HG03097 (cell line): Measurements from ENCODE around the gene PPAT.
"Not testable (repeated sequence)": the region's sequence is repeated elsewhere in the genome, so short reads cannot be mapped to it uniquely, and the experiment has no call there.

Experiments
- ATAC-seq: cut with Tn5 transposase; IDR thresholded peaks from one replicate; pipeline ENCODE4 v1.9.1; 2021; ENCODE audit not compliant: unreplicated experiment, low FRiP score

Gene PPAT

GRCh38 chr4:56435140-56435926 is at the start of gene PPAT:
TSS of gene PPAT (minus strand) at chr4:56435615. CDS start at chr4:56435477, 138 bp downstream.
- peak; percentile 79 for ATAC-seq

DNA sequence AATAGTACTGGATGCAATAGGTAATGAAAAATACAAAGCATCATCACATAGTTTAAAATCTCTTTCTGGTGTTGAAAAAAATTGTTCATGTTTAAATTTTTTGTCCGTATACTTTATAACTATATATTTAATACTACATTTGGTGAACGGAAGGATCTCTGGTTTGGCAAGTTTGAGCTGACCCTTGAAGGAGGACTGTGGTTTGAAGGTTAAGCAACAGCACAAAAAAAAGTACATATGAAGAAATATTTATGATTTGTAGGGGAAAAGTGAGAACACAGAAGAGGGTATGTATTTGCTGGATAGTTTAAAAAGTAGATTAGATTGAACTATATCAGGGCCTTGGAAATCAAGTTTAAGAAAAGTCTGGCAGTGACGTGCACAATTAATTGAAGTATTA is 45.3 kb upstream of the PPAT start:
- ATAC-seq = no peak

DNA sequence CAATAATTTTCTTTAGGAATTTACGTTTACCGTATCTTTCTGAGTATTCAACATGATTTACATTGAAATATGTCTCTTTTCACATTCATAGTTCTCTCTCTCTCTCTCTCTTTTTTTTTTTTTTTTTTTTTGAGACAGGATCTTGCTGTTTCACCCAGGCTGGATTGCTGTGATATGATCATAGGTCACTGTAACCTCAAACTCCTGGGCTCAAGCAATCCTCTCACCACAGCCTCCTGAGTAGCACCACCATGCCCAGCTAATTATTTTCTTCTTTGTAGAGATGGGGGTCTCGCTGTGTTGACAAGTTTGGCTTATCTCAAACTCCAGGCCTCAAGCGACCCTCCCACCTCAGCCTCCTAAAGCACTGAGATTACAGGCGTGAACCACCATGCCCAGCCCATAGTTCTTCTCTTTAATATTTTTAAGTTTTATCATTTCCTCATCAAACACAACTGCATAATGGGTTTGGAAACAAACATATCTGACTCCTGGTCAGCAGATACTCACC is 41.8 kb upstream of the PPAT start:
- no peak for ATAC-seq

DNA sequence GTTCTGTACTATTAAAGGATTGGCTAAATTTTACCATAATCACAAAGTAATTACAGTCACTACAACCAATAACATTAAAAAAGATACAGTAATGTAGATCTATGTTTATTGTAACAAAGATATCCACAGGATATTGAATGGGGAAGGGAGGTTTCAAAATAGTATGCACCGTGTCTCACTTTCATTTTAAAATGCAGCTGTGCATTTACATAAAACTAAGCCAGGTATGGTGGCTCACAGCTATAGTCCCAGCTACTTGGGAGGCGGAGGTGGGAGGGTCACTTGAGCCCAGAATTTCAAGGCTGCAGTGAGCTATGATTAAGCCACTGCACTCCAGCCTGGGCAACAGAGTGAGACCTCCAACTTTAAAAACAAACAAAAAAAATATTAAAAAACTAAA is 40.5 kb upstream of the PPAT start:
- no peak for ATAC-seq

DNA sequence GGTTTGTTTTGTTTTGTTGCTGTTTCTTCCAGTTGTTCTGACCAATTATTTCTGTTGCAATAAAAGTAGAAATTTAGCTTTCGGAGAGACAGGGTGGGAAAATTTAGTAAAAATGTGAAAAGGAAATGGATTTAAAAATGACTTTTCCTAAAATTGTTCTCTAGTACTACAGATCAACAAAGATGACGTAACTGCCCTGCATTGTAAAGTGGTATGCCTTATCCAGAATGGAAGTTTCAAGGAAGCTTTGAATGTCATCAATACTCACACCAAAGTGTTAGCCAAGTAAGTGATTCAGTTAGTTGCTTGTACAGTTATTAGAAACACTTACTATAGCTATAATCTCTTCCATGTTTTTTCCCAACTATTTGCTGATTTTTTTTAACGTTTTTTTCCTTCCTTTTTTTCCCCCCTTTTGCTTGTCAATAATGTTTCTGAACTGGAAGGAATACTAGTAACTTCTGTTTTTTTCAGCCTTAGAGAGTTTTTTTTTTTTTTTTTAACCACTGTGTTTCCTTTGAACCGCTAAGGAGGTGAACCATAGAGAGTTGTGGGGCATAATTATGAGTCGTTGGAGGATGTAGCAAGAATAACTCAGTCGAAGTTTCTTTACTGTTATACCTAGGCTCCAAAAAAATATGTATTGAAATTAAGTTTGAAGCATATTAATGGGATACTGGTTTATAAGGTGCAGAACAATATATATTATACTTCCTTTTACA is 34.2 kb upstream of the PPAT start:
- no peak for ATAC-seq

- ATAC-seq = peak; percentile 45
Observed at GRCh38 chr4:56468097-56468422, 32.6 kb upstream of the PPAT start.

DNA sequence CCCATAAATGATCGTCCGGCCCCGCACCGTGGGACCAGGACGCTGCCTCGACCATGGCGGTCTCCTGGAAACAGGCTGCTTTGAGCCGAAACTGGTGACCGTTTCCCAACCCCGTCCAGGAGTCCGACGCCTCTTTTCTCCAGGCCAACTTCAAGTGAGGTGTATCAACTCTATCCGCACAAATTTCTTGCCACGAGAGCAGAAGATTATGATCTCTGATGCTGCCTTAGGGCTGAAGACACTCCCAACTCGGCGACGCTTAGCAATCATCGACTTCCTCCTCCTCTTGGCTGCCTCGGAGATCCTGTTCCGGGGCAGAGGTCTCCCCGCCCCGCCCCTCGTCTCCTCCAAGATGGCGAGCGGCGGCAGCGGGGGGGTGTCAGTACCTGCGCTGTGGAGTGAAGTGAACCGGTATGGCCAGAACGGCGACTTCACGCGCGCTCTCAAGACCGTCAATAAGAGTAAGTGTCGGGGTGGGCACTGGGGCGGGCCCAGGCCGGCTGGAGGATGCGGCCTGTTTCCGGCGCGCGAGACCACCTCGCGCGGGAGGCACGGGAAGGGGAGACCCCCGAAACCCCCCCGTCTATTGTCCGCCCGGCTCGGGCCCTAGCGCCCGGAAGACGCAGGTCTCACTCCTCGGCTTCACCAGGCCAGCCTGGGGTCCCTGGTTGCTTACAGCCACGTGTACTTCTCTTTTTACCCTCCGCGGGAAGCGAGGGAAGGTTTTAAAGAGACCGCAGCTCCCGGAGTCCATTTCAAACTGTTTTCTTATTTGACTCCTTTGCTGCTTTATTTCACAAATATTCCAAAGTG is 32.1 kb upstream of the PPAT start, which contains the start of gene SRP72:
SRP72 (plus strand) TSS at position 334 of the 813 bp plus-strand sequence; CDS start at position 353, 19 bp downstream.
- ATAC-seq = peak; percentile 89

GRCh38 chr4:56466910-56467283 is 31.5 kb upstream of the PPAT start:
- no peak for ATAC-seq

- not testable (repeated sequence) for ATAC-seq
Observed at GRCh38 chr4:56466296-56466761, 30.9 kb upstream of the PPAT start.

DNA sequence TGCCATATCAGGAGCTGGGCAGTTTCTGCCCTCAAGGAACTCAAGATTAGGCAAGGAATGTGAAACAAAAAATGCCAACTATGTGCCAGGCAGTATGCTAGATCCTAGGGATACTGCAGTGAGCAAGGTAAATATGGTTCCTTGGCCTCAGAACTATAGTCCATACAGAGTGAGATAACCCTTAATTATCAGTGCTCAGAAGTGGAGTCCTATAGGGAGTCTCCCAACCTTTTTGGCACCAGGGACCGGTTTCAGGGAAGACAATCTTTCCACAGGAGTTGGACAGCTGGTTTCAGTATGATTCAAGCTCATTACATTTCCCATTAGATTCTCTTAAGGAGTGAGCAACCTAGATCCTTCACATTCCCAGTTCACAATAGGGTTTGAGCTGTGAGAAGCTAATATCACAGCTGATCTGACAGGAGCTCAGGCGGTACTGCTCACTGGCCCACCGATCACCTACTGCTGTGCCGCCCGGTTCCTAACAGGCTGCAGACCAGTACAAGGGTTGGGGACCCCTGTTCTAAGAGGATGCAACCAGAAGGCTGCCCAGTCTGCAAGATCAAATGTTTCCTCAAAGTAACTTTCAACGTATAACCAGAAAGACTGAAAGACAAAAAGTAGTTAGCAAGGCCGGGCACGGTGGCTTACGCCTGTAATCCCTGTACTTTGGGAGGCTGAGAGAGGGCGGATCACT is 30.3 kb upstream of the PPAT start:
- ATAC-seq = no peak

GRCh38 chr4:56464581-56464980 is 29.2 kb upstream of the PPAT start:
- no peak for ATAC-seq

DNA sequence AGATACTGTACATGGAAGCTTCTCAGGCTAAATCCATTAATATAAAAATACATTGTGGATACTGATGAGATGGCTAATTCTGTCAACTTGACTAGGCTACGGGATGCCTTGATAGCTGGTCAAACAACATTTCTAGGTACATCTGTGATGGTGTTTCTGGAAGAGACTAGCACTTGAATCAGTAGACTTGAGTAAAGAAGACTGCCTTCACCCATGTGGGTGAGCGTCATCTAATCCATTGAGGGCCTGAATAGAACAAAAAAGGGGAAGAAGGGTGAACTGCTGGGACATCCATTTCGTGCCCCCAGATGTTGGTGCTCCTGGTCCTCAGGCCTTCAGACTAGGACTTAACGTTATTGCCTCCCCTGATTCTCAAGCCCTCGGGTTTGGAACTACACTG is 28.3 kb upstream of the PPAT start:
- no peak for ATAC-seq

GRCh38 chr4:56462157-56462556 is 26.7 kb upstream of the PPAT start:
- ATAC-seq = no peak

GRCh38 chr4:56460085-56460484 is 24.7 kb upstream of the PPAT start:
- no peak for ATAC-seq

- no peak for ATAC-seq
Observed at GRCh38 chr4:56450342-56450741, 14.9 kb upstream of the PPAT start.

GRCh38 chr4:56449475-56449874 is 14.1 kb upstream of the PPAT start:
- ATAC-seq = not testable (repeated sequence)

- no peak for ATAC-seq
Observed at GRCh38 chr4:56448301-56448700, 12.9 kb upstream of the PPAT start.

DNA sequence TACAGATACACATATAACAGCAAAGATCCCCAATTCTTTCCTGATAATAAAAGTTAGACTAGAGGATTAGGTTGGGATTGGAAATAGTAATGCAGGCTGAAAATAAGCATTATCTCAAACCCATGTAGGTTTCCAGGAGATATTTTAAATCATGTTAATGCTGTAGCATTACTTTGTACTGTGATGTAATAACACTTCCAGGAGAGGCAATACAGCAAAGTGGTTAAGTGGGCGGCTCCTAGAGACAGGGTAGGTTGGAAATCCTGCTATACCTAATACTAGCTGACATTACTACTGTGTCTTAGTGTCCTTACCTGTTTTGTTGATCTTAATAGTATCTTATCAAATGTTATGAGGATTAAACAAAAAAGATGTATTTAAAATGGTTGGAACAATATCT is 10.3 kb upstream of the PPAT start:
- ATAC-seq = no peak

- ATAC-seq = no peak
Observed at GRCh38 chr4:56444719-56445118, 9.3 kb upstream of the PPAT start.

- ATAC-seq = no peak
Observed at GRCh38 chr4:56440983-56441382, 5.6 kb upstream of the PPAT start.
